Ureter (tissue), 1 donor: ENCODE data around the gene UNC5B. TPM values are rescaled to one million over a fixed set of nuclear protein-coding genes. Genes with fewer than 3 reads are reported as not detected.
A peak's percentile ranks its signal among the peaks of the same experiment; 100 is the strongest.

Source experiments
- DNase-seq: peaks from one replicate; pipeline ENCODE4 v3.0.0-alpha.2; 2020; ENCODE audit warnings: low spot score
- total RNA-seq: library from RNA; stranded (reverse); gene quantifications from one replicate; pipeline ENCODE4 v1.2.4, GENCODE V29; 2023
- donor health status: DM: yes; HTN: yes; CAD: no.

The UNC5B gene
- total RNA-seq, 1 donor from 2014 or later: 61.8 TPM

DNA sequence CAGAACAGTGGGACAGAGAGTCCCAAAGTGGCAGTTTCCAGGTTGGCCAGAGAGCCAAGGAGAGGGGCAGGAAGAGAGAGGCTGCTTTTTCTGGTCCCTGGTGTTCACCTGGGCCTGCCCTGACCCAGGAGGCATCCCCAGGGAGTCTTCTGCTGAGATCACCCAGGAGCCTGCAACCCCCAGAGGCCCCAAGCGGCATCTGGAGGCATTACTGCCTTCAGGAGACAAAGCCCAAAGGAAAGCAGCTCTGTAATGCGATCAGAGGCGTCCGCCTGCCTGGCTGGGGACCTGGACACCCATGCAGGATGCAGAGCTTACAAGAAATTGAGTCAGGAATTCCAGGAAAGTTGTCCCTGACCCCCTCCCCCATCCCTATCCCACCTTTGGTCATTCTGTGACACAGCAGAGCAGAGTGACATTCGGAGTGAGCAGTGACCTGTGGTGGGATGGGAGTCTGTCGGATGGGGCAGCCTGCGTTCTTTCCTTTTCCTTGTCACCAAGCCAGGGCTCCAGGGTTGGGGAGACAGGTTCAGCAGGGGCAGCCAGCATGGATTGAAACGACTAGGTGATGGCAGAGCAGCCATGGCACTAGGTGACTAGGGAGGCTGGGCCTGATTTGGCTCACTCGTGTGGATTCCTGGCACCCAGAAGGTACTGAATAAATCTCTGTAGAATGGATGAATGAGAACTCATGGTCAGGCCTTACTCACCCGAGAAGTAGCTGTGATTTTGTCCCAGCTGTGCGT, 10.4 kb downstream of the UNC5B start:
- DNase-seq: peak; percentile 28

DNA sequence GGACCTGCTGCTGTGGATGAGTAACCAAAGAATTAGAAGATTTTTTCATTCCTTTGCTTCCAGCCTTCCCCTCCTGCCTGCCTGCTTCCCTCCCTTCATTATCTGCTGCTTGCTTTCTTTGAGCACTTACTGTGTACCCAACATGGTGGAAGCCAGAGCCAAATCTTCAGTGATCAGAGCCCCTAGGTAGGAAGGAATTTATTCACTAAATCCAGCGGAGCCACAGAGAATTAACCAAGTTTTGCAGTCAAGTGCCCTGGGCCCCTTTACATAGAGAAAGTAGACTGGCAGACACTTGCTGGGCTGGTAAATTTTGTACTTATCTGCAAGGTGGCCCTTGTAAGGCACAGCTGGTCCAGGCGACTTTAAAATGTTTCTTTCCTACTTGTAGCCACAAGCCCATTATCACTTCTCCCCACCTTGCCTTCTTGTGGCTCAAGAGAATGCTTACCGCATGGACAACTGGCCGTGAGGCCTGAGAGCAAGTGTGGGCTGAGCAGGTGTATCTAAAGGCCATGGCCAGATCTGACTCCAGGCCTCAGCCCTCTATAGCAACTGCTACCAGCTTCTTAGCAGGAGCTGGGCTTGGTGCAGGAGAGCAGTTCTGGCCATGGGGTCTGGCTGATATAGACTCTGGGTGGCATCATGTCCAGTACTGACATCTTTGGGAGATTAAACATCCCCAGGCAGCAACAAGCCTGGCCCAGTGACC, 11.1 kb downstream of the UNC5B start:
- DNase-seq: no peak

DNA sequence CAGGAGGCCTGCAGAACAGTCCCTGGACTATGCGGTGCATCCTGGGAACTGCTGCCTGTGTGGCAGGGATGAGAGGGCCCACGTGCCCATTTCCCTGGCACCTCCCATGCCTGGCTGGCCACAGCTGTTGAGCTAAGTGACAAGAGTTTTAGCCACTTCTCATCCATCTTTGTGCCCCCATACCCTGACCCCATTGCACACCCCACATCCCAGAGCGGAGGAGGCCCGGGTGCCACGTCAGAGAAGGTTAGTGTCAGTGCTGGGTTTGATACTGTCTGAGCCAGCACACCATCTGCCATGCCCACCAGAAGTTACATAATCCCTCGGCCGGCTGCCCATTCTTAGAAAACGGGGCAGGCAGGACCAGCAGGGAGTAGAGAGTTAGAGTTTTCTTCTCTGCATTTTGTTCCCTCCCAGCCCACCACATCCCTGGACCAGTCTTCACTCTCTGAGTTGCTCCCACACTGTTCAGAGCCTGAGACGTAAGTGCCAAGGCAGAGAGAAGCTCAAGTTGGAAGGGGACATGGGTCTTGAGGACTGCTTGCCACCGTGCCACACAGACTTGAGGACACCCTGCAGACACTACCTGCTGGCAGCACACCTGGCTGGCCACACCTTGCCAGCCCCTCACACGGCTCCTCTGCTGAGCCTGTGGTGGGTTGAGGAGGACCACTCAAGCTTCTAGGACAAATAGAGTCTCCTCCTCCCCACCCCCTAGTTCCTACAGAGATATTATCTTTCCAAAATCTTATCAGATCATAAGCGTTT, 13.1 kb downstream of the UNC5B start:
- DNase-seq: no peak

DNA sequence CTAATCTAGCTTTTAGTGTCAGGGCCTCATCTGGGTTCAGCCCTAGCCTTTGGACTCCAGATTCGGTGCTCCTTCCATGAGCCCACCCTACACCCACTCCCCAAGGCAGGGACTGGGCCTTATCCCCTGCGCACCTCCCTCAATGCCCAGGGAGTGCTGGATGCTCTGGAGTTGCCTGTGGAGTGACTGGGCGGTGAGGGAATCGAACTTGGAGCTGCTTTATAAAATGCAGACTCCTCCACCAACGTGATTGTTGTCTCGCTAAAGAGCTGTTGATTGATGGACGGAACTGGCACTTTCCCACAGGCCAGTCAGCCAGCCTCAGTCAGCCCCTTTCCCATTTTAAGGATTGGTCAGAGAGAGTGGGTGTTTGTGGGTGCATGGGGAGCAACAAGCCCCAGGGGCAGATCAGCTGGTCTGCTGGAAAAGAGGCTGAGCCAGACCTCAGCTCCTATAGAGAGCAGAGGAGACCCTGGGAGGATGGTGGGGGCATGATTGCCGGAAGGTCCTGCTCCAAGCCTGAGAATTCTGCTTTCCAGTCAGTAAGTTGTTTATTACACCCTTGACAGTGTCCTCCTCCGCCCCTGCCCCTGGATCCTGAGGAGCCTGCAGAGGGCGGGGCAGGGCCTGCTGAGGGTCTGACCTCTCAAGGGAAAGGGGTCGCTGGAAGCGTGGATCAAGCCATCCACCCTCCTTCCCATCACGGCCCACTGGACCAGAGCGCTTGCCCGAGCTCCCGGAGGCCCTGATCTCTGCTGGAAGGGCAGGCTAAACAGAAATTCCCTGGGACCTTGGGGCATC, 16.7 kb downstream of the UNC5B start:
- no peak for DNase-seq

DNA sequence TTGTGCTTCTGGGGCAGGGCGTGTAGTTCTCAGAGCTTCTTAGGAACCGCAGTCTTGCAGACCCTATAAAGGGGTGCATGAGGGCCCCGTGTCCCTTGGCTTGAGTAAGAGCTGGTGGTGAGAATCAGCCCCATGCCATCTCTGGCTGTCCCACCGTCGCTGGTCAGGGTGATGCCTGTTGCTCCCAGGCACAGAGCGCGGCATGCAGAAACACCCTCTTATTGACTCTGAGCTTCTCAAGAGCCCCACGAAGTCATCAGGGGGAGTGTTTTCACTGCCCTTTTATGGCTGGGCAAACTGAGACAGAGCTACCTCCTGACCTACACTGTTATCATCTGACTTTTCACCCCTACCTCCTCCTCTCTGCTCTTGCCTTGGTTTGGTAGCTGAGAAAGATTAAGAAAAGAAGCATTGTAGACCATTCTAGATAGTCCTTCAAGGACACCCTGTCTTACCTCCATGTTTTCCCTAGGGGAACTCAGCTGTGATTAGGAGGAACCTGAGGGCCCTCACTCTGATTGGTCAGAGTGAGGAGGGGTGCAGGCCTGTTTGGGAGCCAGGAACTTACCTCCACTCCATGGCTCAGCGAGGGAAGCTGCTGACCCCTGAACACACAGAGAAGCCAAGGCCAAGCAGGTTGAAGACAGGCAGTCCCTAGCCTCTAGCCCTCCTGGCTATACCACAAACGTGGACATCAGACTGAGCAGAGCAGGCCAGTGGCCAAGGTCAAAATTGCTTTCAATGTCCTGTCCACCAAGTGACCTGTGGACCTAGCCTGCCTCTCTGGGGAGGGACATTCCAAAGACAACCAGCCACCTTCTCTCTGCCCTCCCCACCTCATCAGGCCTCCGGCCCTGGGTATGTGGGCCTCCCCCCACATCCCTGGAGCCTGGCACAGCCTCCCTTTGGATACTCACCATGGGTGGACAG, 17.6 kb downstream of the UNC5B start:
- no peak for DNase-seq

DNA sequence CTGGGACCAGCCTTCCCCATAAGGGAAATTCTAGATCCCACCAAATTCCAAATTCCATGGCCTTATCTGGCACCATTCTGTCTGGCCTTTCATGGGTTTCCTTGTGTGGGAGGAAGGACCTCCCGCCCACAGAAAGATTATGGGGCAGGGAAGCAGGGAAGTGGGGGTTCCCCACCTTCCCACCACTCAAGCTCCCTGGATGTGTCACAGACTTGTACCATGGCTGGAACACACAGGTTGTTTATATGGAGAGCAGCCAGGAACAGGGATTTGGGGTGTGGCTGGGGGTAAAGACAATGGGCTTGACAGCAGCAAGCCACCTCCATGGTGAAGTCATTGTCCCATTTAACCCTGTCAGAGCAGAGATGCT, 18.3 kb downstream of the UNC5B start:
- no peak for DNase-seq

DNA sequence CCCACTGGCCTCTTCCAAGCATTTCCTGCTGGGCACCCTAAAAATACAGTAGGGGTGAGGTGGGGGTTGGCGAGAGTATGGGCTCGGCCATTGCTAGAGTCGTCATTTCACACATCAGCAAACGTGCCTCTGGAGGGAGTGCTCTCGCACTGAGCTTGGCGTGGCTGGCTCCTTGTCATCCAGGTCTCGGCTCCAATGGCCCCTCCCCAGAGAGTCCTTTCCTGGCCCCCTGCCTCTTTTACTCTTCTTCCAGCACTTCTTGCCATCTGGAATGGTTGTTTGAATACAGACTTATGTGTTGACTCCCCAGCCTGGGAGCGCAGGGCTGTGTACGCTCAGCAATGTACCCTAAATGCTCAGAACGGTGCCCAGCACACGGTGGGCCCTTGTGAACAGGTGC, 18.8 kb downstream of the UNC5B start:
- no peak for DNase-seq

DNA sequence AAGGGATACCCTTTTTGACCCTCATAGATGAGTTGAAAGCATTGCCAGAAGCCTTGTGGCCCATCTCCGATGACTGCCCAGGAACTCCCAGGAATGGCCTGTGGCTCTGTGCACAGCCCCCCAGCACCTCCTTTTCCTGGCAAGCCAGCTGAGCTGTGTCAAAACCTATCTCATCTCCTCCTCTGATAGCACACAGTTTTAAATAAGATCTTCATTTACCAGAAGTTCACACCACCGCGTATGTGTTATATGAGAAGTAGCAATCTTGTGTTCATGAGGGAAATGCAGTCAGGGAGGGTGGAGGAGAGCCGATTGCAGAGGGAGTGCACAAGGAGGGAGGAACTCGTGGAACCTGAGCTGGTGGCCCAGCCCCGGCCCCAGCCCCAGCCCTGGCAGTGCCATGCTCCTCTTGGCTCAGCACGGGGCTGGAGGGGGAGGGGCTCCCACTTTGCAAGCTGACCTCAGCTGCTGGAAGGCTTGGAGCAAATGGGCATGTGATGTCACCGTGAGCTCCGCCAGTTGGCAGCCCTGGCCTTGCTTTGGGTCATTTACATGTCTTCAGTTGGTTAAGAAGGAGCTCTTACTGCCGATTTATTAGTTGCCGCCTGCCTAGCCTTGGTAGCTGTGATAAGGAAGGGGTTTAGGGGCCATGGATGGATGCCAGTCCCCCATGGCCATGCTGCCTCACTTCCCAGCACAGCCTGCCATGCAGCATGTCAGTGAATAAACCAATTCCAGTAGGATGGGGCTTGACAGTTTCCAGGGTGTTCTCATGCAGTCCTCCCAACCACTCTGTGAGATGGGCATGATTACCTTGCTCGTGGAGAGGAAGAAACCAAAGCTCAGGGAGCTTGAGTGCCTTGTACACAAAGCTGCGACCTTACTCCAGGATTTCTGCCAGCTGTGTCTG, 20.0 kb downstream of the UNC5B start:
- peak; percentile 82 for DNase-seq

DNA sequence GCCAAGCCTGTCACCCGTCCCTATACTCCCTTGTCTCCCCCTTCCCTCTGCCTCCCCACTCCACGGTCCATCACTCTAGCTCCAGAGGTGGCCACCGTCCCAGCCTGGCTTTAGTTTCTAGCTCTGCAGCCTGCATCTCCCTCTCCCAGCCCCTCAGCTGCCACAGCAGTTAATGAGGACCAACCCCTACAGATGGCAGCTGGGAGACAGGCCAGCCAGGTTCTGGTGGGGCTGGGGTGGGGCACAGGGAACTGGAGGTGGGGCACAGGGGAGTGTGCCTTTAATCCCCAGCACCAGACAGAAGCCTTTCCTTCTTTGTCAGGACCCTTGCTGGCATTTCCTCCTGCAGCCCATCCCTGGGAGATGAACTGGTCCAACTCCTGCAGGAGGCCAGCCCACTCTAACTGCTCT, 21.1 kb downstream of the UNC5B start:
- no peak for DNase-seq

DNA sequence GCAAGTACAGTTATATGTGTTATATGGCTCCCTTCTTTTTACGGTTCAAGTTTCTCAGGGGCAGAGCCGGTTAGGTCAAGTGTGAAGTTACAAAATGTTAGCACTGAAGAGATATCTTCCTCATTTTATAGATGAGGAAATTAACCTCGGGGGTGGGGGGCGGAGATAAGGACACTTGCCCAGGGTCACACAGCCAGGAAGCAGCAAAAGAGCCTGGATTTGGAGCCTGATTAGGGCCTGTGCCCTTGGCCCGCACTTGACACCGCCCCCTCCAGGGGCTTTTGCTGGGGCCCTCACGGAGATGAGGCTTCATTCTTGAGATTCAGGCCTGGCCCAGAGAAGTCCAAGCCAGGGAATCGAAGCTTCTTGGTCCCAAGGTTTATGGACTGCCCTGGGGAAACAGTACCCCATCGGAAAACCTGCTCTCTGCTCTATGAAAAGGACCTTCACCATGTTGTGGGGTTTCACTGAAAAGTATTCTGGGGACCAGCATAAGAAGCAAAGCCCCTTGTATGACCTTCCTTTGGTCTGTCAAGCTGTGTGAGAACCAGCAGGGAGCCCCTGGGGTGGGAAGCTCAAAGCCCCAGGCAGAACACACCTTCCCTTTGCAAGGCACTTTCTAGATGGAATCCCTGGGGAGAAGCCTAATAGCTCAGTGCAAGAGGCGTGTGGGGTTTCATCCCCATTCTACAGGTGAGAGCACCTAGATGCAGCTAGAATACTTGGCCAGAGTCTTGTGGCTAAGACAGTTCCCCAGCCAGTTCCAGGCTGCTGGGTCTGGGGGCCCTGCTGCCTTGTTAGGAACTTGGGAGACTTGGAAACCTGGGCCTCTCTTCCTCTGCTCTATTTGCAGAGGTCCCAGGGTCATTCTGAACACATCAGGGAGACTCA, 21.9 kb downstream of the UNC5B start:
- no peak for DNase-seq

DNA sequence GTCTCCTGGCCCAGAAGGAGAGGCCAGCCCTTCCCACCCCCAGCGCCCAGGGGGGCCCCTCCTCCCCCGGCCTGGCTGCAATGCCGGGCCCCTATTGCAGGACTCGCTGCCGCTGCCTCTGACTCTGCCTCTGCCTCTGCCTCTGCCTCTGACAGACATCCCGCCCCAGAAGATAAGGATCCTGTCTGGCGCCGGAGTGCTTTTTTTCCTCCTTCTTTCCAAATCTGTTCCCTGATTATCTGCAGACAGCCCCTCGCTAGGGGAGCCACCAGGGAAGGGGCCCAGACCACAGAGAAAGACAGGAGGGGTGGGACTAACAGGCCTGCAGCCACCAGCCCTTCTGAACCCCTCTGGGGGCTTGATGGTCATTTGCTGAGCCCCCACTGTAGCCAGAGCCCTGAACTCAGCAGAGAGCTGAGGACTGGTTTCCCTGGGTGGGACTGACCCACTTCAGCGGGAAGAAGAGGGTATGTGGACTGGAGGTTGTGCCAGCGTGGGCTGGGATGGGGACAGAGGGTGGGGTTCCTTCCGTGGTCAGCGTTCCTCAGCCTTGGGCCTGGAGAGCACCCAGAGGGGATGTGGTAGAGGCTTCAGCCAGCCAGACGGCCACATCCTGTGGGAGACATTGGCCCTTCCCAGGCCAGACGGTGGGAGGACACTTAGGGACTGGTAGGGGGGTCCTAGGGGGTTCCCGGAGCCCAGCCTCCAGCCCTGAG, 22.8 kb downstream of the UNC5B start:
- DNase-seq: peak; percentile 71

DNA sequence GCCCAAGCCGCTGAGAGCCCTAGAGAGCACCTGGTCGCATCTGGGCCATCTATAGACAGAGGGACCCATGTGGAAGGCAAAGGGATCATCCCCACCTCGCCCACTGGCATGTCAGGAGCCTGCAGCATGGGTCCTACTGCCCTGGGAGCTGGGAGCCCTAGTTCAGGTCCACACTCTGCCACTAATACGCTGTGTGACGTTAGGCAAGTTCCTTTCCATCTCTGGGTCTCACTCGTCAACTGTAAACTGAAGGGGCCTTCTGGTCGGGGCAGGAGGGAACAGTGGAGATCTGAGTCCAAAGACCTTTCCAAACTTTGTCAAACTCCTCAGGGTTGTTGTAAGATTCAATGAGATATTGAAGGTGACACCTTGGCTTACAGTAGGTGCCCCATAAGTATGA, 23.4 kb downstream of the UNC5B start:
- DNase-seq: no peak

DNA sequence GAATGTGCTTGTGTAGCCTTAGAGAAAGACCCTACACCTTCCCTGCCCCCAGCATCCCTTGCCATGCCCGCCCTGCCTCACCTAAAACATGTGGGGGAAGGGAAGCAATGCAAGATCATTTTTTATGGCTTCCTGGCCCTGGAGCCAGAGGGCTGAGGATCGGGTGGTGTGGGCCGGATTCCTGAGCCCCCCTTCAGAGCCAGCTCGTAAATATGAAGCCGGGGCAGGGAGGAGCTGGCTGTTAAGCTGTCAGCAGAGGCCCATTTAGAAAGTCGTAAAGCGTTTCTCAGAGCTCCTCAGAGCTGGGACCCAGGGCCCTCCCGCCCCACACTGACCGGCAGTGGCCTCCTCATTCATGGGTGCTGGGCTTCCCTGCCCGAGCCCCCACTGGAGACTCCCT, 23.9 kb downstream of the UNC5B start:
- peak; percentile 66 for DNase-seq

DNA sequence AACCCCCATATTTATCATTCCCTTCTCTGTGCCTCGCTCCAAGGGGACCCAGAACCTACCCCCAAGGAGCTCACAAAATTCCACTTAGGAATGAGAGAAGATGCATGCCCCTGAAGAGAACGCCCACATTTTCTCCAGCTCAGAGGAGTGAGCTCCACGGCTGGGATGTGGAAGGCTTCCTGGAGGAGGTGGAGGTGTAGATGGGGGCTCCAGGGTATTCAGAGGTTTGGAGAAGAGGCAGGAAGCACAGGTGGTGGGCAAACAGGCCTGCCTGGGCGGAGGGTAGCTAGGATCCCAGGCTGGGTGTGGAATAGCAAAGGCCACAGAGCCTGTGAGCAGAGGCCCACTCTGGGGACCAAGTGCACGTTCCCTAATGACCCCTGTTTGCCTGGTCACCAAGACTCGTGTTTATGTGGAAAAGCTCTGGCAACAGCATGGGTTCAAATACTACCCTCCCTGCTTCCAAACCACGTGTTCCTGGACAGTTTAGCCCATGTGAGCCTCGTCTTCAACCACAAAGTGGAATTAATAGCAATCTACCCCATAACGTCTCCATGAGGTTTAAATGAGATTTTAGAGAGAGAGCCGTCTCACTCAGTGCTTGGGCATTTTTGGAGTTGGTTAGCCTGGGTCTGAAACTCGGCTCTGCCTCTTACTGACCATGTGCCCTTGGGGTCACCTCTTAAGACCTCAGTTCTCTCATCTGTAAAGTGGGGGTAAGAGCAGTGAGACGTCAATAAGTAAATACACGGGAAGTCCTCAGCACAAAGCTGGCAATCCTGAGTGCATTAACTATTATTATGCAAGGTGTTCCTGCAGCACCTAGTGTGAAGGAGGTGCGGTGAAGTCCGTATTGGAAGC, 24.7 kb downstream of the UNC5B start:
- DNase-seq: no peak

DNA sequence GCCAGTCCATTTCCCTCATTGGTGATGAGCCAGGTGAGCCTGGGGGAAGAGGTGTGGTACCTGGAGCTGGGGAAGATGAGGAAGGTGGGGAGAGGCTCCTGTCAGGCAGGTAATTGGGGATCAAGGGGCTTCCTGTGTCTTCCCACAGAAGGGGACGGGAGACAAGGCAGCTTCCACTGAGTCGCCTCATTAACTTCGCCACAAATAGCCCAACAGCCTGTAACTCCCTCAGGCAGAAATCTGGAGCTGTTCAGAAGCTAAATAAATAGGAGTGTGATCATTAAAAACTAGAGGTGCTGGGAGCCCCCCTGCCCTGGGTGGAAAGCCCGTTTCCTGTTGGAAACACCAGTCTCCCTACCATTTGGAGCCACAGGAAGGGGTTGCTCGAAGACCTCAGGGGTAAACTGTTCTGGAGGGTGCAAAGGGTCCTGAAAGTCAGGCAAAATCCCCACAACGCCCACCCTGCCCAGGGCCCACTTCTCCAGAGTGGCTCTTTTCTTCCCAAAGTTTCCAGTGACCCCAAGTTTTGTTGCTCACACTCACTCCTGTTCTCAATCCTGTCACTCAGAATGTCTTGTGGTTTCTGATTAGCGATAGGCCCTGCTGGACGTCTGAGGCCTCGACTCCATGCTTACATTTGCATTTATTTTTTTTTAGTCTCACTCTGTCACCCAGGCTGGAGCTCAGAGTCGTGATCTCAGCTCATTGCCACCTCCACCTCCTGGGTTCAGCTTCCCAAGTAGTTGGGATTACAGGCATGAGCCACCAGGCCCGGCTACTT, 25.7 kb downstream of the UNC5B start:
- no peak for DNase-seq

DNA sequence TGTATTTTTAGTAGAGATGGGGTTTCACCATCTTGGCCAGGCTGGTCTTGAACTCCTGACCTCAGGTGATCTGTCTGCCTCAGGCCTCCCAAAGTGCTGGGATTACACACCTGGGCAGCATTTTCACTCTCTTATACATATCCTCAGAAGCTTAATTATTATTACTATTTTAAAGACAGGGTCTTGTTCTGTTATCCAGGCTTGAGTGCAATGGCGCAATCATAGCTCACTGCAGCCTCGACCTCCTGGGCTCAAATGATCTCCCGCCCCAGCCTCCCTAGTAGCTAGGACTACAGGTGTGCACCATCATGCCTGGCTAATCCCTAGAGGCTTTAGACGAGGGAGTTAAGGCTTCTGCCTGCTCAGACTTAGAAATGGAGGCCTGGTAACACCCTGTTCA, 26.3 kb downstream of the UNC5B start:
- no peak for DNase-seq
